Right lobe of liver (tissue), 6 donors: ENCODE measurements around the gene TSPAN2. TPM values are rescaled to one million over a fixed set of nuclear protein-coding genes. Genes with fewer than 3 reads are reported as not detected.

ENCODE experiments used
- ATAC-seq, 4 donors: fragments of 200-7000 bp; cut with Tn5 transposase; one replicate each; pipeline ENCODE4 v1.9.1; 2020; ENCODE audit warnings: mild to moderate bottlenecking in 4 of 4, moderate library complexity in 4 of 4
- DNase-seq, 3 donors: peaks; one replicate each; pipeline ENCODE4 v3.0.0-alpha.2; 2020
- H3K27ac ChIP-seq, 3 donors: fragments of 200-600 bp; one replicate each; pipeline ENCODE4 v1.8.0; 2022
- H3K27me3 ChIP-seq, 2 donors: fragments of 200-600 bp; one replicate each; pipeline ENCODE4 v1.8.0; 2022
- H3K36me3 ChIP-seq, 4 donors: fragments of 200-600 bp; sonication (generic) in 1 of 4; one replicate each; pipeline versions ENCODE4 v1.5.1 to v1.8.0; 2017 to 2022; ENCODE audit warnings: control low read depth in 1 of 4
- H3K4me1 ChIP-seq, 4 donors: fragments of 200-600 bp; sonication (generic) in 1 of 4; one replicate each; pipeline versions ENCODE4 v1.5.1 to v1.8.0; 2017 to 2022; ENCODE audit warnings: control low read depth in 1 of 4
- H3K4me3 ChIP-seq, 3 donors: fragments of 200-600 bp; one replicate each; pipeline ENCODE4 v1.8.0; 2022
- H3K9me3 ChIP-seq, 4 donors: fragments of 200-600 bp; sonication (generic) in 1 of 4; one replicate each; pipeline versions ENCODE4 v1.5.1 to v1.8.0; 2017 to 2022; ENCODE audit warnings: control low read depth in 1 of 4
- POLR2A ChIP-seq: fragments of 450-650 bp; IDR thresholded peaks from one replicate; pipeline ENCODE4 v1.6.1; 2017; ENCODE audit warnings: antibody characterized with exemption, mild to moderate bottlenecking
- WGBS: methylation state at CpG from one replicate; pipeline ENCODE4 v1.1.6; 2018; ENCODE audit warnings: low coverage, low lambda C conversion rate; ENCODE audit not compliant: insufficient coverage; ENCODE audit errors: missing lambda C conversion rate; 5-methylcytosine and 5-hydroxymethylcytosine counted together
- intact Hi-C, 2 donors: fragments of 100-400 bp; cut with DNase I; formaldehyde crosslinking; loops; one replicate each; pipeline versions ENCODE4 v1.11.2 to v1.14.1; 2022
- total RNA-seq, 6 experiments: library from RNA; depleted of rRNA in 2 of 6; stranded (reverse); fragments of >200 nt in 2 of 6; fragmentation: NEBNext Ultra II Directional in 3 of 6; extraction: Animal tissue kit (Norgen Biotek cat#: 25700) in 3 of 6; gene quantifications; one replicate each; pipeline versions ENCODE4 v1.1.0 to v1.2.4, GENCODE V29; 2016 to 2023
- TF ChIP-seq, protein P1 (sequence below), 4 donors: fragments of 200-600 bp in 3 of 4; fragments of 450-650 bp in 1 of 4; IDR thresholded peaks; one replicate each; pipeline versions ENCODE4 v1.5.1 to v1.8.0; 2016 to 2022; ENCODE audit warnings: antibody characterized with exemption in 4 of 4, mild to moderate bottlenecking in 2 of 4
- donor health status: DM: no; HTN: yes; CAD: no.
- donor health status: DM: no; HTN: no; CAD: no.
- donor health status: DM: no; HTN: no; CAD: no.
- donor health status: DM: no; HTN: yes; CAD: no.
- donor health status: DM: no; HTN: yes; CAD: no.

The TSPAN2 gene
- total RNA-seq, 6 experiments from 2014 or later = 0.35 to 0.55 (median 0.42) TPM; not detected in 2

DNA sequence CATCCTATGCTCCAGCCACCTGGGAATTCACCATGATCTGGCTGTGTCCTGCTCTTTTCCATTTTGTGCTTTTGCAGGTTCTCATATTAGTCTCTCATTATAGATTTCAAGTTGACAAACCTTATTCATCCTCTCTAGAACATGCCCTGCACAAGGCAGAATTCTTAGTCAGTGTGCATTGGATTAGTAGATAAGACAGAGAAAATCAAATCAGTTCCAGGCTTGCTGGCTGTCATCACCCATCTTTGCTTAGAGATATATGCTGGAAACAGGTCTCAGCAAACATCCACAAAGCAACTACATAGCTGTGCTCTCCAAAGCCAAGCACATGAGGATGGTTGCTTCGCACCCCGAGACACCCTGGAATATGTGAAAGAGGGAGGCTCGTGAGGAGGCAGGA is 24.8 kb downstream of the TSPAN2 start:
- ATAC-seq (no peak), DNase-seq (no peak)
- Histone ChIP-seq H3K4me1 (no peaks in the 10 kb centered on the region), H3K36me3 (no peaks in the 10 kb centered on the region), H3K9me3 (no peaks in the 10 kb centered on the region), H3K4me3 (no peak overlapping the region), H3K27me3 (no peaks in the 10 kb centered on the region), H3K27ac (no peak overlapping the region)
- intact Hi-C loops = no loop called here
- no peak for TF ChIP-seq POLR2A
- TF ChIP-seq, protein P1, sequence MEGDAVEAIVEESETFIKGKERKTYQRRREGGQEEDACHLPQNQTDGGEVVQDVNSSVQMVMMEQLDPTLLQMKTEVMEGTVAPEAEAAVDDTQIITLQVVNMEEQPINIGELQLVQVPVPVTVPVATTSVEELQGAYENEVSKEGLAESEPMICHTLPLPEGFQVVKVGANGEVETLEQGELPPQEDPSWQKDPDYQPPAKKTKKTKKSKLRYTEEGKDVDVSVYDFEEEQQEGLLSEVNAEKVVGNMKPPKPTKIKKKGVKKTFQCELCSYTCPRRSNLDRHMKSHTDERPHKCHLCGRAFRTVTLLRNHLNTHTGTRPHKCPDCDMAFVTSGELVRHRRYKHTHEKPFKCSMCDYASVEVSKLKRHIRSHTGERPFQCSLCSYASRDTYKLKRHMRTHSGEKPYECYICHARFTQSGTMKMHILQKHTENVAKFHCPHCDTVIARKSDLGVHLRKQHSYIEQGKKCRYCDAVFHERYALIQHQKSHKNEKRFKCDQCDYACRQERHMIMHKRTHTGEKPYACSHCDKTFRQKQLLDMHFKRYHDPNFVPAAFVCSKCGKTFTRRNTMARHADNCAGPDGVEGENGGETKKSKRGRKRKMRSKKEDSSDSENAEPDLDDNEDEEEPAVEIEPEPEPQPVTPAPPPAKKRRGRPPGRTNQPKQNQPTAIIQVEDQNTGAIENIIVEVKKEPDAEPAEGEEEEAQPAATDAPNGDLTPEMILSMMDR (IDR thresholded peaks at IDR 0.05) = no peak
- WGBS = 60% methylated on average over 1 of the region's 3 CpGs

- DNase-seq = no peak
- TF ChIP-seq, protein P1 (IDR thresholded peaks at IDR 0.05) = no peak
- TF ChIP-seq POLR2A = no peak
- H3K27me3 ChIP-seq = no peaks in the 10 kb centered on the region
- no peaks in the 10 kb centered on the region for H3K9me3 ChIP-seq
- H3K36me3 ChIP-seq = no peaks in the 10 kb centered on the region
- H3K4me3 ChIP-seq = no peak overlapping the region
- WGBS = 51% methylated on average over 7 of the region's 7 CpGs
- intact Hi-C loops = no loop called here
- H3K27ac ChIP-seq = no peak overlapping the region
- no peak for ATAC-seq
- no peaks in the 10 kb centered on the region for H3K4me1 ChIP-seq
These were observed 25.9 kb downstream of the TSPAN2 start for GRCh38 chr1:115063228-115063901.

- TF ChIP-seq, protein P1 (IDR thresholded peaks at IDR 0.05) = no peak
- no peak for TF ChIP-seq POLR2A
- H3K27me3 ChIP-seq = no peaks in the 10 kb centered on the region
- DNase-seq (peak in 1 of 3 donors; percentile 33), ATAC-seq (peak; percentile 38 to 69 (median 50))
- H3K9me3 ChIP-seq = no peaks in the 10 kb centered on the region
- no peak overlapping the region for H3K27ac ChIP-seq
- 39% methylated on average over 5 of the region's 7 CpGs for WGBS
- H3K36me3 ChIP-seq = no peaks in the 10 kb centered on the region
- intact Hi-C loops = no loop called here
- no peak overlapping the region for H3K4me3 ChIP-seq
- H3K4me1 ChIP-seq = no peaks in the 10 kb centered on the region
These were observed 26.7 kb downstream of the TSPAN2 start for GRCh38 chr1:115062542-115063004.

DNA sequence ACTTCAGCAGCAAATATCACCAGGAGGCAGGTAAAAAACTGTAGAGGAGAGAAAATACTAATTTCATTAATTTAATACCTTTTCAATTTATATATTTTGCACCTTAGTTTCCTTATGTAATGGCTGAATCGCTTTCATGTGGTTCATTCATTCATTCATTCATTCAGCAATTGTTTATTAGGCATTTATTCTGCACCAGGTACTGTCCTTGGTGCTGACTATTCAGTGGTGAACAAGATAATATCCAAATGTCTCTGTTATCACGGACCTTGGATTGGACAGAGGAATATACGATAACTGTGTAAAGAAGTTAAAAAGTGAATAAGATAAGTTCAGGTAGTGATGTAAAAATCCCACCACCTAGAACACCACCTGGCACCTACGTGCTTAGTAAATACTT is 28.8 kb downstream of the TSPAN2 start:
- intact Hi-C loops = no loop called here
- no peak for TF ChIP-seq POLR2A
- TF ChIP-seq, protein P1 (IDR thresholded peaks at IDR 0.05) = no peak

More for the DNA sequence above, 28.8 kb downstream of the TSPAN2 start:
- ATAC-seq (no peak), DNase-seq (no peak)
- H3K27me3 ChIP-seq = no peaks in the 10 kb centered on the region
- no peaks in the 10 kb centered on the region for H3K9me3 ChIP-seq
- no peaks in the 10 kb centered on the region for H3K4me1 ChIP-seq
- H3K4me3 ChIP-seq = no peak overlapping the region
- 51% methylated on average over 4 of the region's 4 CpGs for WGBS
- no peaks in the 10 kb centered on the region for H3K36me3 ChIP-seq
- H3K27ac ChIP-seq = no peak overlapping the region
